Panc1 (cell line): Measurements from ENCODE around the gene DAPK2. TPM values are rescaled to one million over a fixed set of nuclear protein-coding genes. Genes with fewer than 3 reads are reported as not detected.

ENCODE experiments used
- ATAC-seq: fragments of 200-7000 bp; cut with Tn5 transposase; 2 replicates; pipeline ENCODE4 v1.9.1; 2020; ENCODE audit warnings: mild to moderate bottlenecking, moderate library complexity
- BruUV-seq: library from RNA; stranded (reverse); fragments of 400-500 nt; replicated peaks from 2 replicates; lab custom pipeline; 2021; lab: Mats Ljungman, UMichigan
- CTCF ChIA-PET: fragments of 300-600 bp; sonication (Branson Sonifier 250); formaldehyde crosslinking; loops from one replicate; lab custom pipeline; 2022; ENCODE audit warnings: antibody characterized with exemption; lab: Charles Lee
- POLR2A ChIA-PET: fragments of 300-600 bp; sonication (Branson Sonifier 250); formaldehyde crosslinking; loops from one replicate; lab custom pipeline; 2022; ENCODE audit warnings: antibody characterized with exemption; lab: Charles Lee
- DNase-seq: peaks from one replicate; pipeline ENCODE4 v3.0.0-alpha.2; 2010; ENCODE audit warnings: low read depth, low spot score
- H3K27ac ChIP-seq: 2 replicates; pipeline ENCODE4 v1.5.1; 2011; ENCODE audit warnings: mild to moderate bottlenecking, low read length, inconsistent platforms
- H3K27me3 ChIP-seq: fragments of 200-500 bp; sonication (Bioruptor generic); 2 replicates; pipeline ENCODE4 v1.6.0; 2014; ENCODE audit warnings: low read length, inconsistent platforms; ENCODE audit not compliant: control insufficient read depth, insufficient read depth
- H3K36me3 ChIP-seq: fragments of 200-500 bp; sonication (Bioruptor generic); 2 replicates; pipeline ENCODE4 v1.5.1; 2014; ENCODE audit warnings: inconsistent platforms, mild to moderate bottlenecking, low read length, moderate library complexity; ENCODE audit not compliant: control insufficient read depth, insufficient read depth
- H3K4me1 ChIP-seq: 2 replicates; pipeline ENCODE4 v1.5.1; 2011; ENCODE audit warnings: inconsistent platforms, mild to moderate bottlenecking, low read length, moderate library complexity; ENCODE audit not compliant: control insufficient read depth, insufficient read depth
- H3K4me3 ChIP-seq, 2 experiments: 2 replicates each; pipeline ENCODE4 v1.5.1; 2011 to 2012; ENCODE audit warnings: low read depth in 2 of 2, low read length in 2 of 2, mild to moderate bottlenecking in 2 of 2, inconsistent platforms in 1 of 2, moderate library complexity in 1 of 2
- H3K9me3 ChIP-seq: fragments of 200-500 bp; sonication (Bioruptor generic); 2 replicates; pipeline ENCODE4 v1.5.1; 2014; ENCODE audit warnings: low read depth, mild to moderate bottlenecking, inconsistent platforms, low read length, moderate library complexity; ENCODE audit not compliant: control insufficient read depth, insufficient read depth
- POLR2AphosphoS5 ChIP-seq: IDR thresholded peaks from 2 replicates; pipeline ENCODE4 v1.6.1; 2012; ENCODE audit warnings: mild to moderate bottlenecking, low read depth, low read length, moderate library complexity
- SIN3A ChIP-seq: IDR thresholded peaks from 2 replicates; pipeline ENCODE4 v1.6.1; 2012; ENCODE audit warnings: low read depth, mild to moderate bottlenecking, low read length, moderate library complexity, borderline replicate concordance; ENCODE audit not compliant: insufficient read depth
- TCF7L2 ChIP-seq: IDR thresholded peaks from 2 replicates; pipeline ENCODE4 v1.6.1; 2011; ENCODE audit warnings: mild to moderate bottlenecking, low read depth, low read length, inconsistent platforms
- in situ Hi-C: cut with HindIII; loops from 2 replicates; pipeline ENCODE4 v1.10.0; 2016; ENCODE audit warnings: low sequenced_read_pairs, low pct_unique_long_range_greater_than_20kb
- intact Hi-C: fragments of 100-400 bp; cut with micrococcal nuclease; formaldehyde crosslinking; loops from one replicate; pipeline ENCODE4 v1.10.0; 2022; ENCODE audit not compliant: unreplicated experiment
- total RNA-seq: library from RNA; stranded (reverse); gene quantifications from one replicate; pipeline ENCODE4 v1.2.1, GENCODE V29; 2021; ENCODE audit not compliant: unreplicated experiment
- TF ChIP-seq, protein P1 (sequence below), 2 experiments: IDR thresholded peaks; 2 replicates each; pipeline ENCODE4 v1.6.1; 2011 to 2012; ENCODE audit warnings: low read depth in 2 of 2, control low read depth in 1 of 2, low read length in 1 of 2, mild to moderate bottlenecking in 1 of 2, moderate library complexity in 1 of 2; ENCODE audit not compliant: insufficient read depth in 1 of 2
- TF ChIP-seq, protein P2 (sequence below): fragments of 450-650 bp; IDR thresholded peaks from 2 replicates; pipeline ENCODE4 v1.5.1; 2017; ENCODE audit warnings: mild to moderate bottlenecking

The DAPK2 gene
- total RNA-seq, 1 experiment from 2014 or later, result 10.2 TPM

DNA sequence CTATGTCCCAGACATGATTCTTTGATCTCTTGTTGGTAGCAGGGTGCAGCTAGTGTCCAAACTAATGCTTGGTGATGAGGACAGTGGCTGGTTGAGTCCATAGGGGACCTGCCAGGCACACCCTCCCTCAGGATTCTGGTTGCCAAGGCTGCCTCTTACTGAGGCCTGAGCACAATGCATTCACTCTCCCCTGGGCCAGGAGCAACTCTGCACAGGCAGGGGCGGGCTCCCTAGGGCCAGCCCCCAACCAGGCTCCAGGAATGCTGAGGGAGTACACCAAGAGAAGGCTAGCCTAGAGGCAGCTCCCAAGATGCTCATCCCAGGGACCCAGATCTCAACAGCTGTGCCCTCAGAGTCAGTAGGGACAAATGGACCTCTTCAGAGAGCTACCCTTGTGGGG is 166.3 kb downstream of the DAPK2 start:
- CTCF ChIA-PET, result no interaction called here

DNA sequence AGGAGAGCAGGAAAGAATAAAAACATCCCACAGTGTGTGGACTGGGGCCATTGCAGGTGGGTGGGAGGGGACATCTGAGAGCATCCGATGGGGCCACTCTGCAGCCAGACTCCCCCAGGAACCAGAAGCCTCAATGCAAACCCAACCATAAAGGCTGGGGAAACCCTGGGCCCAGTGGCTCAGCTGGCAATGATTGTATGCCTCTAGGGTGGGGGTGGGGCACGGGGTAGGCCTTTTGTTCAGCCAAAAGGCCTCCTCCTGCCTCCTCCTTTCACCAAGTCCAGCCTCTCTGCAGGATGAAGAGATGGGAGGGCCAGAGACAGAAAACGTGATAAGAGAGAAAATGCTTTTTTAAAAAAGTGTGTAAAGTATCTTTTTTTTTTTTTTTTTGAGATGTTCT is 167.1 kb downstream of the DAPK2 start:
- no peaks in the 10 kb centered on the region for H3K27me3 ChIP-seq
- ChIA-PET CTCF (no interaction called here), POLR2A (interaction anchor here (0.7 kb wide), 1 partner anchor 217 kb away, joined by 8 read pairs; no protein-coding TSS in a partner anchor)
- no TSS peak for BruUV-seq
- no peak for DNase-seq
- H3K4me1 ChIP-seq, result no peaks in the 10 kb centered on the region
- no peak overlapping the region for H3K4me3 ChIP-seq
- no peak overlapping the region for H3K27ac ChIP-seq
- in situ Hi-C loops (no loop called here), intact Hi-C loops (no loop called here)
- no peaks in the 10 kb centered on the region for H3K36me3 ChIP-seq
- TF ChIP-seq POLR2AphosphoS5 (no peak), SIN3A (no peak), TCF7L2 (no peak)
- TF ChIP-seq, protein P1, sequence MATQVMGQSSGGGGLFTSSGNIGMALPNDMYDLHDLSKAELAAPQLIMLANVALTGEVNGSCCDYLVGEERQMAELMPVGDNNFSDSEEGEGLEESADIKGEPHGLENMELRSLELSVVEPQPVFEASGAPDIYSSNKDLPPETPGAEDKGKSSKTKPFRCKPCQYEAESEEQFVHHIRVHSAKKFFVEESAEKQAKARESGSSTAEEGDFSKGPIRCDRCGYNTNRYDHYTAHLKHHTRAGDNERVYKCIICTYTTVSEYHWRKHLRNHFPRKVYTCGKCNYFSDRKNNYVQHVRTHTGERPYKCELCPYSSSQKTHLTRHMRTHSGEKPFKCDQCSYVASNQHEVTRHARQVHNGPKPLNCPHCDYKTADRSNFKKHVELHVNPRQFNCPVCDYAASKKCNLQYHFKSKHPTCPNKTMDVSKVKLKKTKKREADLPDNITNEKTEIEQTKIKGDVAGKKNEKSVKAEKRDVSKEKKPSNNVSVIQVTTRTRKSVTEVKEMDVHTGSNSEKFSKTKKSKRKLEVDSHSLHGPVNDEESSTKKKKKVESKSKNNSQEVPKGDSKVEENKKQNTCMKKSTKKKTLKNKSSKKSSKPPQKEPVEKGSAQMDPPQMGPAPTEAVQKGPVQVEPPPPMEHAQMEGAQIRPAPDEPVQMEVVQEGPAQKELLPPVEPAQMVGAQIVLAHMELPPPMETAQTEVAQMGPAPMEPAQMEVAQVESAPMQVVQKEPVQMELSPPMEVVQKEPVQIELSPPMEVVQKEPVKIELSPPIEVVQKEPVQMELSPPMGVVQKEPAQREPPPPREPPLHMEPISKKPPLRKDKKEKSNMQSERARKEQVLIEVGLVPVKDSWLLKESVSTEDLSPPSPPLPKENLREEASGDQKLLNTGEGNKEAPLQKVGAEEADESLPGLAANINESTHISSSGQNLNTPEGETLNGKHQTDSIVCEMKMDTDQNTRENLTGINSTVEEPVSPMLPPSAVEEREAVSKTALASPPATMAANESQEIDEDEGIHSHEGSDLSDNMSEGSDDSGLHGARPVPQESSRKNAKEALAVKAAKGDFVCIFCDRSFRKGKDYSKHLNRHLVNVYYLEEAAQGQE (IDR thresholded peaks at IDR 0.05; ENCODE audit: insufficient read depth in 1 of 2, low read depth in 2 of 2, low read length in 1 of 2), result no peak
- TF ChIP-seq, protein P2, sequence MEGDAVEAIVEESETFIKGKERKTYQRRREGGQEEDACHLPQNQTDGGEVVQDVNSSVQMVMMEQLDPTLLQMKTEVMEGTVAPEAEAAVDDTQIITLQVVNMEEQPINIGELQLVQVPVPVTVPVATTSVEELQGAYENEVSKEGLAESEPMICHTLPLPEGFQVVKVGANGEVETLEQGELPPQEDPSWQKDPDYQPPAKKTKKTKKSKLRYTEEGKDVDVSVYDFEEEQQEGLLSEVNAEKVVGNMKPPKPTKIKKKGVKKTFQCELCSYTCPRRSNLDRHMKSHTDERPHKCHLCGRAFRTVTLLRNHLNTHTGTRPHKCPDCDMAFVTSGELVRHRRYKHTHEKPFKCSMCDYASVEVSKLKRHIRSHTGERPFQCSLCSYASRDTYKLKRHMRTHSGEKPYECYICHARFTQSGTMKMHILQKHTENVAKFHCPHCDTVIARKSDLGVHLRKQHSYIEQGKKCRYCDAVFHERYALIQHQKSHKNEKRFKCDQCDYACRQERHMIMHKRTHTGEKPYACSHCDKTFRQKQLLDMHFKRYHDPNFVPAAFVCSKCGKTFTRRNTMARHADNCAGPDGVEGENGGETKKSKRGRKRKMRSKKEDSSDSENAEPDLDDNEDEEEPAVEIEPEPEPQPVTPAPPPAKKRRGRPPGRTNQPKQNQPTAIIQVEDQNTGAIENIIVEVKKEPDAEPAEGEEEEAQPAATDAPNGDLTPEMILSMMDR, result no peak
- ATAC-seq, result no peak
- H3K9me3 ChIP-seq, result no peaks in the 10 kb centered on the region

More for the DNA sequence above, 166.3 kb downstream of the DAPK2 start:
- in situ Hi-C loops, result no loop called here
- TF ChIP-seq TCF7L2 (no peak), POLR2AphosphoS5 (no peak), SIN3A (no peak)
- TF ChIP-seq, protein P1 (IDR thresholded peaks at IDR 0.05; ENCODE audit: insufficient read depth in 1 of 2, low read depth in 2 of 2, low read length in 1 of 2), result no peak
- TF ChIP-seq, protein P2, result no peak
- intact Hi-C loops, result no loop called here
- Histone ChIP-seq H3K4me1 (no peaks in the 10 kb centered on the region), H3K36me3 (no peaks in the 10 kb centered on the region), H3K27ac (no peak overlapping the region), H3K9me3 (no peaks in the 10 kb centered on the region), H3K27me3 (no peaks in the 10 kb centered on the region), H3K4me3 (no peak overlapping the region)
- DNase-seq (no peak), ATAC-seq (no peak)
- BruUV-seq, result no TSS peak
- POLR2A ChIA-PET, result interaction anchor here (0.7 kb wide), 1 partner anchor 218 kb away, joined by 8 read pairs; no protein-coding TSS in a partner anchor
